Astrocyte (in vitro differentiated cells and primary cell): Measurements from ENCODE around the gene TBC1D9.

ENCODE experiments used
- EZH2 ChIP-seq: IDR thresholded peaks from 2 replicates; pipeline ENCODE4 v1.6.1; 2012; ENCODE audit warnings: mild to moderate bottlenecking, low read length, inconsistent platforms; ENCODE audit not compliant: insufficient read depth
- TF ChIP-seq, protein P1 (sequence below): IDR thresholded peaks from 2 replicates; pipeline ENCODE4 v1.5.1; 2011; ENCODE audit warnings: low read depth, mild to moderate bottlenecking, inconsistent platforms, low read length, moderate library complexity; ENCODE audit not compliant: insufficient read depth

DNA sequence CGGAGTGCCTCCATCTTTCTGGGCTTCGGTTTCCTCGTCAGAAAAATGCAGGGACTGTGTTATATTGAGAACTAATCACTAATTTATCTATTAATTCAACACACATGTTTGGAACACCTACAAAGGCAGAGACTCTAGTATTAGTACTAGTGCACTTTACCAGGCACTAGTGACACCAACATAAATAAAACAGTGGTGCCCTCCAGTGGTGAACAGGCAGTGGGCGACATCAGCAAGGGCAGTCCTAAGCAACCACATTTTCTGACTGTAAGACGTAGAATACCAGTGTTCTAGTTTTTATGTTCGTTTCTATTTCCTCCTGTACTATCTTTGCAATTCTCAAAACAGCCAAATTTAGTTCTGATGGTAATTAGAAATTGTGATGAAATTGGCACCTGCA, 118.3 kb downstream of the TBC1D9 start:
- TF ChIP-seq, protein P1, sequence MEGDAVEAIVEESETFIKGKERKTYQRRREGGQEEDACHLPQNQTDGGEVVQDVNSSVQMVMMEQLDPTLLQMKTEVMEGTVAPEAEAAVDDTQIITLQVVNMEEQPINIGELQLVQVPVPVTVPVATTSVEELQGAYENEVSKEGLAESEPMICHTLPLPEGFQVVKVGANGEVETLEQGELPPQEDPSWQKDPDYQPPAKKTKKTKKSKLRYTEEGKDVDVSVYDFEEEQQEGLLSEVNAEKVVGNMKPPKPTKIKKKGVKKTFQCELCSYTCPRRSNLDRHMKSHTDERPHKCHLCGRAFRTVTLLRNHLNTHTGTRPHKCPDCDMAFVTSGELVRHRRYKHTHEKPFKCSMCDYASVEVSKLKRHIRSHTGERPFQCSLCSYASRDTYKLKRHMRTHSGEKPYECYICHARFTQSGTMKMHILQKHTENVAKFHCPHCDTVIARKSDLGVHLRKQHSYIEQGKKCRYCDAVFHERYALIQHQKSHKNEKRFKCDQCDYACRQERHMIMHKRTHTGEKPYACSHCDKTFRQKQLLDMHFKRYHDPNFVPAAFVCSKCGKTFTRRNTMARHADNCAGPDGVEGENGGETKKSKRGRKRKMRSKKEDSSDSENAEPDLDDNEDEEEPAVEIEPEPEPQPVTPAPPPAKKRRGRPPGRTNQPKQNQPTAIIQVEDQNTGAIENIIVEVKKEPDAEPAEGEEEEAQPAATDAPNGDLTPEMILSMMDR = peak; percentile 22
- TF ChIP-seq EZH2 = no peak
